ENCODE data around the gene TMEM126B. TPM values are rescaled to one million over a fixed set of nuclear protein-coding genes. Genes with fewer than 3 reads are reported as not detected.

TMEM126B gene
- total and polyA plus RNA-seq, 2 of the 13 experiments (the other 11 are each of a cell fraction or from before 2014, with no cell fraction given), result 33.6 to 54.8 TPM

DNA sequence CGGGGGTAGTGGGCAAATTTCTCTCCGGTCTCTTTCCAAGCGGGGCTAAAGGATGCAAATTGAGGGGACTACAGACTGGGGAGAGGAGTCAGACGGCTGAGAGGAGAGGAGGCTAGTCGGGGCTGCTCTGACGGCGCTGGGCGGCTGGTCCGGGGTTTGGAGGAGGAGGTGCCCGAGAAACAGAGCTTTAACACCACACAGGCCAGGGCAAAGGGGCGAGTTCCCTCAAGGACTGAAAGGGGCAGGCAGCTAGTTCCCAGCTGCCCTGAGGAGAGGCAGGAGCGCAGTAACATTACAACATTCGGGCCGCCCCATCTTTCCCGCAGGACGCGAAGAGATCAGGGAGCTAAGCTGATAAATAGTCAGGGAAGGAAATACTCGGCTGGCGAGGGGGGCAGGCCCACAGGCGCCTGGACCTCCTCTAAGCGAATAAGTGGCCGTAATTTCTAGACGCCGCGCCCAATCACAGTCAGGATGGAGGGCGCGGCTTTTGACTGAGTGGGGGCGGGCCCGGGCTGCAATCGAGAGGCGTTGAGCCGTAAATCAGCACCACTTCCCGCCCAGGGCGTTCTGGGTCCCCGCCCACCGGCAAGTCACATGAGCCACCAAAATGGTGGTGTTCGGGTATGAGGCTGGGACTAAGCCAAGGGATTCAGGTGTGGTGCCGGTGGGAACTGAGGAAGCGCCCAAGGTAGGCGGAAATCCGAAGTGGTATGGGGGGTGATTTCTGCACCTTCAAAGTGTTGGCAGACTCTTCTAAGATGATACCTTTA lies at the start of gene TMEM126B (continued):
- TF ChIP-seq PHF20 (CRISPR knock-in tag; IDR thresholded peaks at IDR 0.05), result peak; percentile 92
- TF ChIP-seq, protein P1, sequence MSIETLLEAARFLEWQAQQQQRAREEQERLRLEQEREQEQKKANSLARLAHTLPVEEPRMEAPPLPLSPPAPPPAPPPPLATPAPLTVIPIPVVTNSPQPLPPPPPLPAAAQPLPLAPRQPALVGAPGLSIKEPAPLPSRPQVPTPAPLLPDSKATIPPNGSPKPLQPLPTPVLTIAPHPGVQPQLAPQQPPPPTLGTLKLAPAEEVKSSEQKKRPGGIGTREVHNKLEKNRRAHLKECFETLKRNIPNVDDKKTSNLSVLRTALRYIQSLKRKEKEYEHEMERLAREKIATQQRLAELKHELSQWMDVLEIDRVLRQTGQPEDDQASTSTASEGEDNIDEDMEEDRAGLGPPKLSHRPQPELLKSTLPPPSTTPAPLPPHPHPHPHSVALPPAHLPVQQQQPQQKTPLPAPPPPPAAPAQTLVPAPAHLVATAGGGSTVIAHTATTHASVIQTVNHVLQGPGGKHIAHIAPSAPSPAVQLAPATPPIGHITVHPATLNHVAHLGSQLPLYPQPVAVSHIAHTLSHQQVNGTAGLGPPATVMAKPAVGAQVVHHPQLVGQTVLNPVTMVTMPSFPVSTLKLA (IDR thresholded peaks at IDR 0.05), result peak; percentile 10; the same call in 1 of the 2 replicates
- TF ChIP-seq ZNF180 (CRISPR knock-in tag; IDR thresholded peaks at IDR 0.05; ENCODE audit: borderline replicate concordance, low read depth), result no peak
- TF ChIP-seq TCF12 (IDR thresholded peaks at IDR 0.05), result no peak
- no peak for TF ChIP-seq TCF12 (CRISPR knock-in tag; IDR thresholded peaks at IDR 0.05)
- TF ChIP-seq KAT8 (CRISPR knock-in tag; IDR thresholded peaks at IDR 0.05), result peak; percentile 94
- no peak for TF ChIP-seq FIP1L1 (IDR thresholded peaks at IDR 0.05; ENCODE audit: borderline replicate concordance, insufficient read depth, low read depth, low read length)
- TF ChIP-seq MXI1 (IDR thresholded peaks at IDR 0.05; ENCODE audit: borderline replicate concordance, low read depth, low read length), result peak; percentile 92; the same call in 2 of the 3 replicates
- TF ChIP-seq ZNF556 (CRISPR knock-in tag; IDR thresholded peaks at IDR 0.05; ENCODE audit: borderline replicate concordance), result no peak
- TF ChIP-seq, protein P2, sequence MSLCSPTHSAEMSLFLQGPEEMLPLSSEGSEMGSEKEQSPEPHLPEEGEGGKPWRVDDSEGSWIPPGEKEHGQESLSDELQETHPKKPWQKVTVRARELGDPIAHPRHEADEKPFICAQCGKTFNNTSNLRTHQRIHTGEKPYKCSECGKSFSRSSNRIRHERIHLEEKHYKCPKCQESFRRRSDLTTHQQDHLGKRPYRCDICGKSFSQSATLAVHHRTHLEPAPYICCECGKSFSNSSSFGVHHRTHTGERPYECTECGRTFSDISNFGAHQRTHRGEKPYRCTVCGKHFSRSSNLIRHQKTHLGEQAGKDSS (CRISPR knock-in tag; IDR thresholded peaks at IDR 0.05; ENCODE audit: borderline replicate concordance, low read depth), result peak; percentile 44; the same call in 1 of the 2 replicates
- TF ChIP-seq ZNF713 (CRISPR knock-in tag; IDR thresholded peaks at IDR 0.05), result no peak
- no peak for TF ChIP-seq ZNF383 (CRISPR knock-in tag; IDR thresholded peaks at IDR 0.05; ENCODE audit: borderline replicate concordance)
- no peak for TF ChIP-seq ZNF136 (CRISPR knock-in tag; IDR thresholded peaks at IDR 0.05; ENCODE audit: low read depth)
- TF ChIP-seq ARID2 (CRISPR knock-in tag; IDR thresholded peaks at IDR 0.05; ENCODE audit: borderline replicate concordance), result peak; percentile 79
